GM12872 (cell line): ENCODE measurements around the gene FEM1B.

ENCODE experiments used
- TF ChIP-seq, protein P1 (sequence below): IDR thresholded peaks from 3 replicates; pipeline ENCODE4 v1.5.1; 2011; ENCODE audit warnings: low read depth, mild to moderate bottlenecking, low read length, moderate library complexity; ENCODE audit not compliant: insufficient read depth

The FEM1B gene

GRCh38 chr15:68262514-68263356 is 14.8 kb upstream of the FEM1B start:
- TF ChIP-seq, protein P1, sequence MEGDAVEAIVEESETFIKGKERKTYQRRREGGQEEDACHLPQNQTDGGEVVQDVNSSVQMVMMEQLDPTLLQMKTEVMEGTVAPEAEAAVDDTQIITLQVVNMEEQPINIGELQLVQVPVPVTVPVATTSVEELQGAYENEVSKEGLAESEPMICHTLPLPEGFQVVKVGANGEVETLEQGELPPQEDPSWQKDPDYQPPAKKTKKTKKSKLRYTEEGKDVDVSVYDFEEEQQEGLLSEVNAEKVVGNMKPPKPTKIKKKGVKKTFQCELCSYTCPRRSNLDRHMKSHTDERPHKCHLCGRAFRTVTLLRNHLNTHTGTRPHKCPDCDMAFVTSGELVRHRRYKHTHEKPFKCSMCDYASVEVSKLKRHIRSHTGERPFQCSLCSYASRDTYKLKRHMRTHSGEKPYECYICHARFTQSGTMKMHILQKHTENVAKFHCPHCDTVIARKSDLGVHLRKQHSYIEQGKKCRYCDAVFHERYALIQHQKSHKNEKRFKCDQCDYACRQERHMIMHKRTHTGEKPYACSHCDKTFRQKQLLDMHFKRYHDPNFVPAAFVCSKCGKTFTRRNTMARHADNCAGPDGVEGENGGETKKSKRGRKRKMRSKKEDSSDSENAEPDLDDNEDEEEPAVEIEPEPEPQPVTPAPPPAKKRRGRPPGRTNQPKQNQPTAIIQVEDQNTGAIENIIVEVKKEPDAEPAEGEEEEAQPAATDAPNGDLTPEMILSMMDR = no peak

- TF ChIP-seq, protein P1 = no peak
Measured at GRCh38 chr15:68264282-68264681, 13.3 kb upstream of the FEM1B start.

- TF ChIP-seq, protein P1 = no peak
Measured at GRCh38 chr15:68265081-68265480, 12.5 kb upstream of the FEM1B start.

- TF ChIP-seq, protein P1 = no peak
Measured at GRCh38 chr15:68265674-68266073, 11.9 kb upstream of the FEM1B start.

DNA sequence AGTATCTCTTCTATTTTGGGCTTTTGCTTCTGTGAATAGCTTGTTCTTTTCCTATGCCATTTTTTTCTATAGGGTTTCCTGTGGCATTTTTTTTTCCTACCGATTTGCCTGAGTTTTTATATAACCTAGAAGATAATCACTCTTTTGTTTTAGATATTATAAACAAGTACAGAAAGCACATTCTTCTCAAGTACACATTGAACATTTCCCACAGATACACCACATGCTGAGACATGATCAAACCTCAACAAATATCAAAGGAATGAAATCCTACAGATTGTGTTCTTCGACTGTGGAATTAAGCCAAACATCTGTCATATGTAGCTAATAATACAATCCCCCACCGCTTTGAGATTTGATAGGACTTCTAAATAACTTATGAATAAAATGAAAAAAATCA is 9.1 kb upstream of the FEM1B start:
- TF ChIP-seq, protein P1 = no peak

DNA sequence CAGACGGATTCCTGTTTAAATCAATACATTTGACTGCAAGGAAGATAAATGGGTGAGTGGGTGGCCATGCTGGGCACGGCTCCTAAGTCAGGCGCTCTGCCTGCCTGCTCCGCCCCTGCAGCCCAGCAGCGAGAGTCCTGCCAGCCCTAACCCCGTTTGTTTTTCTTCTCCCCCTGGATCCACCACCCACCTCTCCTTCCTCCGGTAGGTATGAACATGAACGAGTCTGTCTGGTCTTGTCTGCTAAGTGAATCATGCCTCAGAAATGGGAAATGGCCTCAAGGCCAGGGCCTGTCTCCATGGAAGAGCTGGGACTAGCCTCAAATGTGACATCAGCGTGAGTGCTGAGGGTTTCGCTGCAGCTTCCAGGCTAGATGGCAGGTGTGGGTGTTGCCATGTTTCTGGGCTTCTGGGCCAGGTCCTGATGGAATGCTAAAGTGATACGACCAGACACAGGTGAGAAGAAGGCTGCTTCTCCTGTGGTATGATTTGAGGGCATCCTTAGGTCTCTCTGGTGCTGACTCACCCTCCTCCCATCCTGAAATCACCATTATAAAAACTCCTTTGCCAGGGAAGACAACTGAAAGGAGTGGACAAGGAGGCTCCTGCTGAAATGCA is 5.6 kb upstream of the FEM1B start:
- TF ChIP-seq, protein P1 = no peak

- TF ChIP-seq, protein P1 = no peak
Measured at GRCh38 chr15:68272721-68273271, 4.7 kb upstream of the FEM1B start.
